GM23338 (cell line): ENCODE data around the gene SLC24A4. TPM values are rescaled to one million over a fixed set of nuclear protein-coding genes. Genes with fewer than 3 reads are reported as not detected.

Source experiments
- ATAC-seq: fragments of 200-7000 bp; cut with Tn5 transposase; 3 replicates; pipeline ENCODE4 v1.9.1; 2020
- DNase-seq: peaks from one replicate; pipeline ENCODE4 v3.0.0-alpha.2; 2015; ENCODE audit warnings: low spot score
- H2AFZ ChIP-seq: fragments of 200-600 bp; sonication (generic); 2 replicates; pipeline ENCODE4 v1.8.0; 2016; ENCODE audit warnings: antibody characterized with exemption, mild to moderate bottlenecking, moderate library complexity
- H3F3A ChIP-seq: fragments of 200-600 bp; sonication (generic); replicated peaks from 2 replicates; pipeline ENCODE4 v1.8.0; 2017; ENCODE audit warnings: antibody characterized with exemption, mixed run types, low read depth
- H3K27ac ChIP-seq: fragments of 200-600 bp; sonication (generic); 2 replicates; pipeline ENCODE4 v1.6.1; 2016; ENCODE audit warnings: low read depth
- H3K27me3 ChIP-seq: fragments of 200-600 bp; sonication (generic); 2 replicates; pipeline ENCODE4 v1.8.0; 2016; ENCODE audit warnings: mild to moderate bottlenecking, mixed run types, moderate library complexity; ENCODE audit not compliant: insufficient read depth
- H3K36me3 ChIP-seq: fragments of 200-600 bp; sonication (generic); 2 replicates; pipeline ENCODE4 v1.8.0; 2016; ENCODE audit warnings: mild to moderate bottlenecking; ENCODE audit not compliant: insufficient read depth
- H3K4me1 ChIP-seq: fragments of 200-600 bp; sonication (generic); 2 replicates; pipeline ENCODE4 v1.8.0; 2016; ENCODE audit warnings: mild to moderate bottlenecking, moderate library complexity; ENCODE audit not compliant: insufficient read depth
- H3K4me2 ChIP-seq: fragments of 200-600 bp; sonication (generic); 2 replicates; pipeline ENCODE4 v1.7.1; 2017; ENCODE audit warnings: mixed run types
- H3K4me3 ChIP-seq: fragments of 200-600 bp; sonication (generic); 2 replicates; pipeline ENCODE4 v1.6.1; 2016; ENCODE audit warnings: mixed run types
- H3K79me2 ChIP-seq: fragments of 200-600 bp; sonication (generic); replicated peaks from 2 replicates; pipeline ENCODE4 v1.8.0; 2017; ENCODE audit warnings: mild to moderate bottlenecking; ENCODE audit not compliant: insufficient read depth
- H3K9me2 ChIP-seq: fragments of 200-600 bp; sonication (generic); 2 replicates; pipeline ENCODE4 v1.8.0; 2017; ENCODE audit not compliant: insufficient read depth
- H4K20me1 ChIP-seq: fragments of 200-600 bp; sonication (generic); replicated peaks from 2 replicates; pipeline ENCODE4 v1.8.0; 2017; ENCODE audit warnings: mild to moderate bottlenecking; ENCODE audit not compliant: insufficient read depth
- H3K27ac Mint-ChIP-seq: 2 replicates; pipeline ENCODE4 v1.8.0; 2020; ENCODE audit warnings: inconsistent platforms, mild to moderate bottlenecking, moderate library complexity, mixed read lengths
- H3K27me3 Mint-ChIP-seq: 3 replicates; pipeline ENCODE4 v1.8.0; 2022; ENCODE audit warnings: low read depth, mild to moderate bottlenecking, moderate library complexity, mixed read lengths, inconsistent platforms; ENCODE audit not compliant: insufficient read depth, poor library complexity
- H3K36me3 Mint-ChIP-seq: 3 replicates; pipeline ENCODE4 v1.8.0; 2021; ENCODE audit warnings: low read depth, mild to moderate bottlenecking, inconsistent platforms, moderate library complexity, mixed read lengths
- H3K4me1 Mint-ChIP-seq: 3 replicates; pipeline ENCODE4 v1.8.0; 2020; ENCODE audit warnings: mild to moderate bottlenecking, inconsistent platforms, mixed read lengths
- H3K4me3 Mint-ChIP-seq: 3 replicates; pipeline ENCODE4 v1.8.0; 2021; ENCODE audit warnings: moderate library complexity, mild to moderate bottlenecking, inconsistent platforms, mixed read lengths
- H3K9me3 Mint-ChIP-seq: 3 replicates; pipeline ENCODE4 v1.8.0; 2020; ENCODE audit warnings: moderate library complexity, mild to moderate bottlenecking, inconsistent platforms, mixed read lengths
- CREB1 ChIP-seq: fragments of 250-450 bp; sonication (Bioruptor Pico); IDR thresholded peaks from 2 replicates; pipeline ENCODE4 v1.5.0; 2020; ENCODE audit warnings: low read depth, mild to moderate bottlenecking, moderate library complexity
- CTCF ChIP-seq, 2 experiments: fragments of 200-600 bp in 1 of 2; sonication (generic) in 1 of 2; conservative IDR thresholded peaks; 2 replicates each; pipeline versions ENCODE4 v1.5.1 to v1.6.1; 2016 to 2017; ENCODE audit warnings: antibody characterized with exemption in 2 of 2, low read depth in 2 of 2, mild to moderate bottlenecking in 2 of 2, moderate library complexity in 1 of 2
- ETS1 ChIP-seq: IDR thresholded peaks from 2 replicates; pipeline ENCODE4 v1.6.1; 2016; ENCODE audit warnings: antibody characterized with exemption
- EZH2 ChIP-seq: fragments of 200-600 bp; sonication (generic); IDR thresholded peaks from one replicate; pipeline ENCODE4 v1.8.0; 2017; ENCODE audit warnings: antibody characterized with exemption, mild to moderate bottlenecking, low read depth; ENCODE audit not compliant: unreplicated experiment
- EZH2phosphoT487 ChIP-seq: fragments of 200-600 bp; sonication (generic); IDR thresholded peaks from one replicate; pipeline ENCODE4 v1.8.1; 2018; ENCODE audit warnings: antibody characterized with exemption; ENCODE audit not compliant: unreplicated experiment
- JUNB ChIP-seq: IDR thresholded peaks from one replicate; pipeline ENCODE4 v1.6.1; 2016; ENCODE audit warnings: antibody characterized with exemption; ENCODE audit not compliant: unreplicated experiment
- NANOG ChIP-seq: IDR thresholded peaks from 2 replicates; pipeline ENCODE4 v1.6.1; 2016; ENCODE audit warnings: antibody characterized with exemption, borderline replicate concordance
- POLR2AphosphoS5 ChIP-seq: IDR thresholded peaks from 2 replicates; pipeline ENCODE4 v1.6.1; 2016; ENCODE audit warnings: antibody characterized with exemption, low read depth
- REST ChIP-seq: IDR thresholded peaks from one replicate; pipeline ENCODE4 v1.6.1; 2018; ENCODE audit warnings: antibody characterized with exemption; ENCODE audit not compliant: unreplicated experiment
- STAT1 ChIP-seq: IDR thresholded peaks from one replicate; pipeline ENCODE4 v1.6.1; 2016; ENCODE audit warnings: antibody characterized with exemption; ENCODE audit not compliant: unreplicated experiment
- ZNF114 ChIP-seq: fragments of 250-450 bp; sonication (Bioruptor Pico); IDR thresholded peaks from 2 replicates; pipeline ENCODE4 v1.5.0; 2020; ENCODE audit warnings: mild to moderate bottlenecking, moderate library complexity
- ZNF331 ChIP-seq: fragments of 250-450 bp; sonication (Bioruptor Pico); IDR thresholded peaks from 2 replicates; pipeline ENCODE4 v1.5.0; 2020; ENCODE audit warnings: low read depth, mild to moderate bottlenecking, moderate library complexity
- polyA plus RNA-seq: library from polyadenylated mRNA; unstranded; fragments of >200 nt; fragmentation: Nextera tagmentation; extraction: Ambion mirVana; gene quantifications from 2 replicates; pipeline ENCODE4 v1.2.1, GENCODE V29; 2016
- total RNA-seq: library from RNA; depleted of rRNA; stranded (reverse); fragments of >200 nt; shearing (Covaris generic); gene quantifications from 2 replicates; pipeline ENCODE4 v1.2.3, GENCODE V29; 2014
- TF ChIP-seq, protein P1 (sequence below): fragments of 250-450 bp; sonication (Bioruptor Pico); IDR thresholded peaks from 2 replicates; pipeline ENCODE4 v1.5.0; 2020; ENCODE audit warnings: mild to moderate bottlenecking, moderate library complexity

The SLC24A4 gene
- total and polyA plus RNA-seq, 2 experiments from 2014 or later = 0.06 to 0.38 TPM

DNA sequence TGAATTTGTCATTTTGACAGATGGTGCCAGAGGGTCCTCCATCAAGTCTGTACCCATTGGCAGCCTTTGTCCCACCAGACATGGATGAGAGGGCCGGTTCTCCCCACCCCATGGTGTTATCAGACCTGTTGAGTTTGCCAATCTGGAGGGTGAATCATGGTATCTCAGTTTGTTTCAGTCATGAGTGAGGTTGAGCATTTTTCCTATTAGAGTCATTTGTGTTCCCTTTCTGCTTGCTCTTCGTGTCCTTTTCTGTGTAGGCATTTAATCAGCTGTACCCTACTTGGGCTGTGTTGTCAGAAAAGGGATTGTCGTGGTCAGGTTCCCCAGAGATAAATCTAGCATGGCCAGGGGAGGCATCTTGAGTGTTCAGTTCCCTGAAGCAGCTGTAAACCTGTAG, 30.5 kb downstream of the SLC24A4 start:
- no peaks in the 10 kb centered on the region for H3K36me3 ChIP-seq
- Mint-ChIP-seq H3K4me1 (no peaks in the 10 kb centered on the region), H3K27me3 (no peaks in the 10 kb centered on the region), H3K9me3 (no peaks in the 10 kb centered on the region), H3K36me3 (no peaks in the 10 kb centered on the region), H3K27ac (no peak overlapping the region), H3K4me3 (no peak overlapping the region)
- no peaks in the 10 kb centered on the region for H3K79me2 ChIP-seq
- H3K4me3 ChIP-seq = no peak overlapping the region
- DNase-seq (no peak), ATAC-seq (no peak)
- H3K4me1 ChIP-seq = no peaks in the 10 kb centered on the region
- H3K9me2 ChIP-seq = no peaks in the 10 kb centered on the region
- H3F3A ChIP-seq = no peaks in the 10 kb centered on the region
- no peak overlapping the region for H3K27ac ChIP-seq
- H2AFZ ChIP-seq = no peak overlapping the region
- H3K27me3 ChIP-seq = no peaks in the 10 kb centered on the region
- no peaks in the 10 kb centered on the region for H4K20me1 ChIP-seq
- no peak overlapping the region for H3K4me2 ChIP-seq
- TF ChIP-seq JUNB (no peak), ZNF114 (CRISPR knock-in tag) (no peak), ZNF331 (no peak), CTCF (conservative IDR thresholded peaks at IDR 0.05; ENCODE audit: low read depth in 2 of 2) (no peak), REST (no peak), EZH2phosphoT487 (no peak), ETS1 (no peak), NANOG (no peak), POLR2AphosphoS5 (no peak), CREB1 (CRISPR knock-in tag) (no peak), STAT1 (no peak), EZH2 (no peak)
- TF ChIP-seq, protein P1, sequence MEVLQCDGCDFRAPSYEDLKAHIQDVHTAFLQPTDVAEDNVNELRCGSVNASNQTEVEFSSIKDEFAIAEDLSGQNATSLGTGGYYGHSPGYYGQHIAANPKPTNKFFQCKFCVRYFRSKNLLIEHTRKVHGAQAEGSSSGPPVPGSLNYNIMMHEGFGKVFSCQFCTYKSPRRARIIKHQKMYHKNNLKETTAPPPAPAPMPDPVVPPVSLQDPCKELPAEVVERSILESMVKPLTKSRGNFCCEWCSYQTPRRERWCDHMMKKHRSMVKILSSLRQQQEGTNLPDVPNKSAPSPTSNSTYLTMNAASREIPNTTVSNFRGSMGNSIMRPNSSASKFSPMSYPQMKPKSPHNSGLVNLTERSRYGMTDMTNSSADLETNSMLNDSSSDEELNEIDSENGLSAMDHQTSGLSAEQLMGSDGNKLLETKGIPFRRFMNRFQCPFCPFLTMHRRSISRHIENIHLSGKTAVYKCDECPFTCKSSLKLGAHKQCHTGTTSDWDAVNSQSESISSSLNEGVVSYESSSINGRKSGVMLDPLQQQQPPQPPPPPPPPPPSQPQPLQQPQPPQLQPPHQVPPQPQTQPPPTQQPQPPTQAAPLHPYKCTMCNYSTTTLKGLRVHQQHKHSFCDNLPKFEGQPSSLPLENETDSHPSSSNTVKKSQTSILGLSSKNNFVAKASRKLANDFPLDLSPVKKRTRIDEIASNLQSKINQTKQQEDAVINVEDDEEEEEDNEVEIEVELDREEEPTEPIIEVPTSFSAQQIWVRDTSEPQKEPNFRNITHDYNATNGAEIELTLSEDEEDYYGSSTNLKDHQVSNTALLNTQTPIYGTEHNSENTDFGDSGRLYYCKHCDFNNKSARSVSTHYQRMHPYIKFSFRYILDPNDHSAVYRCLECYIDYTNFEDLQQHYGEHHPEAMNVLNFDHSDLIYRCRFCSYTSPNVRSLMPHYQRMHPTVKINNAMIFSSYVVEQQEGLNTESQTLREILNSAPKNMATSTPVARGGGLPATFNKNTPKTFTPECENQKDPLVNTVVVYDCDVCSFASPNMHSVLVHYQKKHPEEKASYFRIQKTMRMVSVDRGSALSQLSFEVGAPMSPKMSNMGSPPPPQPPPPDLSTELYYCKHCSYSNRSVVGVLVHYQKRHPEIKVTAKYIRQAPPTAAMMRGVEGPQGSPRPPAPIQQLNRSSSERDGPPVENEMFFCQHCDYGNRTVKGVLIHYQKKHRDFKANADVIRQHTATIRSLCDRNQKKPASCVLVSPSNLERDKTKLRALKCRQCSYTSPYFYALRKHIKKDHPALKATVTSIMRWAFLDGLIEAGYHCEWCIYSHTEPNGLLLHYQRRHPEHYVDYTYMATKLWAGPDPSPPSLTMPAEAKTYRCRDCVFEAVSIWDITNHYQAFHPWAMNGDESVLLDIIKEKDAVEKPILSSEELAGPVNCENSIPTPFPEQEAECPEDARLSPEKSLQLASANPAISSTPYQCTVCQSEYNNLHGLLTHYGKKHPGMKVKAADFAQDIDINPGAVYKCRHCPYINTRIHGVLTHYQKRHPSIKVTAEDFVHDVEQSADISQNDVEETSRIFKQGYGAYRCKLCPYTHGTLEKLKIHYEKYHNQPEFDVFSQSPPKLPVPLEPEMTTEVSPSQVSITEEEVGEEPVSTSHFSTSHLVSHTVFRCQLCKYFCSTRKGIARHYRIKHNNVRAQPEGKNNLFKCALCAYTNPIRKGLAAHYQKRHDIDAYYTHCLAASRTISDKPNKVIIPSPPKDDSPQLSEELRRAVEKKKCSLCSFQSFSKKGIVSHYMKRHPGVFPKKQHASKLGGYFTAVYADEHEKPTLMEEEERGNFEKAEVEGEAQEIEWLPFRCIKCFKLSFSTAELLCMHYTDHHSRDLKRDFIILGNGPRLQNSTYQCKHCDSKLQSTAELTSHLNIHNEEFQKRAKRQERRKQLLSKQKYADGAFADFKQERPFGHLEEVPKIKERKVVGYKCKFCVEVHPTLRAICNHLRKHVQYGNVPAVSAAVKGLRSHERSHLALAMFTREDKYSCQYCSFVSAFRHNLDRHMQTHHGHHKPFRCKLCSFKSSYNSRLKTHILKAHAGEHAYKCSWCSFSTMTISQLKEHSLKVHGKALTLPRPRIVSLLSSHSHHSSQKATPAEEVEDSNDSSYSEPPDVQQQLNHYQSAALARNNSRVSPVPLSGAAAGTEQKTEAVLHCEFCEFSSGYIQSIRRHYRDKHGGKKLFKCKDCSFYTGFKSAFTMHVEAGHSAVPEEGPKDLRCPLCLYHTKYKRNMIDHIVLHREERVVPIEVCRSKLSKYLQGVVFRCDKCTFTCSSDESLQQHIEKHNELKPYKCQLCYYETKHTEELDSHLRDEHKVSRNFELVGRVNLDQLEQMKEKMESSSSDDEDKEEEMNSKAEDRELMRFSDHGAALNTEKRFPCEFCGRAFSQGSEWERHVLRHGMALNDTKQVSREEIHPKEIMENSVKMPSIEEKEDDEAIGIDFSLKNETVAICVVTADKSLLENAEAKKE (CRISPR knock-in tag) = no peak
